ENCODE results near the gene ZDHHC14. TPM values are rescaled to one million over a fixed set of nuclear protein-coding genes. Genes with fewer than 3 reads are reported as not detected.
A peak's percentile ranks its signal among the peaks of the same experiment; 100 is the strongest.

ZDHHC14 gene
- total RNA-seq, 4 donors from 2014 or later: 11.4 to 20.8 (median 15.6) TPM

DNA sequence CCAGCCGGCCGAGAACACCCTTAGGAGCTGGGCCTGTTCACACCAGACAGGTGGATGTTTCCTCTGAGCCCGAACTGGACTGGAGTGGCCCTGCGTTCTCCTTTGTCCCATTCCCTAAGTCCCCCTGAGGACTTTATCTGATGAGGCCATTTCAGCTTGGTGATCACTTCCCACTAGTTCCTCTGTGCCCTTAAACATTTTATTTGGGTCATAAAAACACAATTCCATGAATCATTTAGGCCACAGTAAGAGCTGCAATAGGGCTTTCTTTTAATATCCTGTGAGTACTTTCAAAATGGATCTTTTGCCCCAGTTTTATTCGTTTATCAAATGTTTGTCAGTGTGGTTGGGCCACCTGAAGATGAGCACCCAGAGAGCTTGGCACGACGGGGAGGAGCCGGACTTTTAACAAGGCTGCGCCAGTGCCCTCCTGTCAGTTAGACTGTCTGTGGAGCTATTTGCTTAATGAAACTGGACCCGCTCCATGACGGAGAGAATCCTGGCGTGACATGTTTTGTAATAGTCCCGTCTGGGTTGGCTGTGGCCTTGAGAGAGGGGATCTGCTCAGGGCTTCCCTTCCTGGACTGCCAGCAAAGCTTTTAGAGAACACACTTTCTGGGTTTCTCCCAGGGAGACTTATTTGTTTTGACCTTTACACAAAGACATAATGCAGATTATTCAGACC lies 53.5 kb downstream of the ZDHHC14 start:
- H3K36me3 ChIP-seq: no peaks in the 10 kb centered on the region
- no peak overlapping the region for H3K4me3 ChIP-seq
- TF ChIP-seq POLR2A (IDR thresholded peaks at IDR 0.05): no peak
- TF ChIP-seq, protein P1, sequence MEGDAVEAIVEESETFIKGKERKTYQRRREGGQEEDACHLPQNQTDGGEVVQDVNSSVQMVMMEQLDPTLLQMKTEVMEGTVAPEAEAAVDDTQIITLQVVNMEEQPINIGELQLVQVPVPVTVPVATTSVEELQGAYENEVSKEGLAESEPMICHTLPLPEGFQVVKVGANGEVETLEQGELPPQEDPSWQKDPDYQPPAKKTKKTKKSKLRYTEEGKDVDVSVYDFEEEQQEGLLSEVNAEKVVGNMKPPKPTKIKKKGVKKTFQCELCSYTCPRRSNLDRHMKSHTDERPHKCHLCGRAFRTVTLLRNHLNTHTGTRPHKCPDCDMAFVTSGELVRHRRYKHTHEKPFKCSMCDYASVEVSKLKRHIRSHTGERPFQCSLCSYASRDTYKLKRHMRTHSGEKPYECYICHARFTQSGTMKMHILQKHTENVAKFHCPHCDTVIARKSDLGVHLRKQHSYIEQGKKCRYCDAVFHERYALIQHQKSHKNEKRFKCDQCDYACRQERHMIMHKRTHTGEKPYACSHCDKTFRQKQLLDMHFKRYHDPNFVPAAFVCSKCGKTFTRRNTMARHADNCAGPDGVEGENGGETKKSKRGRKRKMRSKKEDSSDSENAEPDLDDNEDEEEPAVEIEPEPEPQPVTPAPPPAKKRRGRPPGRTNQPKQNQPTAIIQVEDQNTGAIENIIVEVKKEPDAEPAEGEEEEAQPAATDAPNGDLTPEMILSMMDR (IDR thresholded peaks at IDR 0.05): no peak
- peaks cover 0 to 24% (median 3%) of the 10 kb centered on the region in 4 donors for H3K4me1 ChIP-seq
- WGBS, 2 donors: 75 to 77% methylated on average over 13 of the region's 13 CpGs
- peak overlapping the region in 2 of 4 donors; percentile 16 to 40 for H3K27ac ChIP-seq
- peak in 1 of 2 donors; percentile 39 for DNase-seq (ENCODE audit: low spot score in 2 of 2)
- no peaks in the 10 kb centered on the region for H3K9me3 ChIP-seq
- no peaks in the 10 kb centered on the region for H3K27me3 ChIP-seq

DNA sequence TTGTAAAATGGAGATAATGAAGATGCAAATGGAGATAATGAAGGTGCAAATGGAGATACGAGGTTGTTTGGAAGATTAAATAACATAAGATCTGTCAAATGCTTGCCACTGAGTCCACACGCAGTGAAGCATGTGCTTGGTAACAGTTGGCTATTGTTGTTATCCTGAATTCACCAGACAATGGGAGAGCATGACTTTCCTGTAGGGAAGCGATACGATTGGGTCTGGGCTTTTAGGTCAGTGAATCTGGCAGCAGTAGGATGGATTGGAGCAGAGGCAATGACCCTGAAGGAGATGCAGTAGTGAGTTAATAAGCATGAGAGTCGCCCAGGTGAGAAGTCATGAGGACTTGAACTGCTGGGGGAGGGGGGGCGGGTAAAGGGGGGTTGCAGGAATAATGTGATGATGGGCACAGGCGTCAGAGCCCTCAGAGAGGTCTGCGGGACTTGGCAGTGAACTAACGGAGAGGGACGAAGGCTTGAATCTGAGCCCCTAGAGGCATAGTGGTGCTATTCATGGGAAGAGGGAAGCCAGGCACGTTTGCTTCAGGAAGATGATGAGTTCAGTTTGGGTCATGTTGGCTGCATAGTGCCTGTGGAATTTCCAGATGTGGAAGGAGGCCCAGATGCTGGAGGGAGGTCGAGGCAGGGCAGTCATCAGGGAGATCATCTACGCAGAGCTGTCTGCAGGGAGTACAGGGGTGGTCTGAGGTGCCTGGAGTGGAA lies 55.4 kb downstream of the ZDHHC14 start:
- 47 to 52% methylated on average over 13 of the region's 13 CpGs for WGBS, 2 donors
- H3K4me3 ChIP-seq: no peak overlapping the region
- no peaks in the 10 kb centered on the region for H3K9me3 ChIP-seq
- H3K4me1 ChIP-seq: peaks cover 0 to 24% (median 3%) of the 10 kb centered on the region in 4 donors
- no peaks in the 10 kb centered on the region for H3K27me3 ChIP-seq
- TF ChIP-seq, protein P1 (IDR thresholded peaks at IDR 0.05): no peak
- no peak for TF ChIP-seq EP300 (IDR thresholded peaks at IDR 0.05)
- no peak for TF ChIP-seq POLR2A (IDR thresholded peaks at IDR 0.05)
- no peaks in the 10 kb centered on the region for H3K36me3 ChIP-seq
- no peak for DNase-seq (ENCODE audit: low spot score in 2 of 2)
- H3K27ac ChIP-seq: no peak overlapping the region

DNA sequence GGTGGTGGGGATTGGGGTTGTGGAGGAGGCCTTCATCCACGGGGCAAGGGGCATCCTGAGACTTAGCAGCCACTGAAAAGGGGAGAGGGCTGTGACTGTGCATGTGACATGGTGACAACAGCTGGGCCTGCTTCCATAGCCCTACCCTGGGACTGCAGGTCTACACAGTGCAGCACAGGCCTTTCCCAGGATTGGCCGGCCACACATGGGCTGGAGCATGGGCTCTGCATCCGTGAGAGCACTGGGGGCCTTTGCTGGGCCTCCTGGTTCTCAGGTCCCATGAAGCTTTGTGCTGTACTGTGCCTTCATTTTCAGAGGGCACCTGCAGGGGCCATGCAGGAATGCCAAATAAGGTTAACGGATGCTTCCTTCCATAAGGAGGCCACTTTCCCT lies 56.0 kb downstream of the ZDHHC14 start:
- TF ChIP-seq EP300 (IDR thresholded peaks at IDR 0.05): no peak
- no peak for TF ChIP-seq POLR2A (IDR thresholded peaks at IDR 0.05)
- TF ChIP-seq, protein P1 (IDR thresholded peaks at IDR 0.05): no peak
- H3K27me3 ChIP-seq: no peaks in the 10 kb centered on the region
- no peak overlapping the region for H3K4me3 ChIP-seq
- H3K9me3 ChIP-seq: no peaks in the 10 kb centered on the region
- no peak for DNase-seq (ENCODE audit: low spot score in 2 of 2)
- peaks cover 0 to 24% (median 3%) of the 10 kb centered on the region in 4 donors for H3K4me1 ChIP-seq
- WGBS, 2 donors: 81 to 84% methylated on average over 3 to 4 of the region's 4 CpGs
- no peak overlapping the region for H3K27ac ChIP-seq
- H3K36me3 ChIP-seq: no peaks in the 10 kb centered on the region

DNA sequence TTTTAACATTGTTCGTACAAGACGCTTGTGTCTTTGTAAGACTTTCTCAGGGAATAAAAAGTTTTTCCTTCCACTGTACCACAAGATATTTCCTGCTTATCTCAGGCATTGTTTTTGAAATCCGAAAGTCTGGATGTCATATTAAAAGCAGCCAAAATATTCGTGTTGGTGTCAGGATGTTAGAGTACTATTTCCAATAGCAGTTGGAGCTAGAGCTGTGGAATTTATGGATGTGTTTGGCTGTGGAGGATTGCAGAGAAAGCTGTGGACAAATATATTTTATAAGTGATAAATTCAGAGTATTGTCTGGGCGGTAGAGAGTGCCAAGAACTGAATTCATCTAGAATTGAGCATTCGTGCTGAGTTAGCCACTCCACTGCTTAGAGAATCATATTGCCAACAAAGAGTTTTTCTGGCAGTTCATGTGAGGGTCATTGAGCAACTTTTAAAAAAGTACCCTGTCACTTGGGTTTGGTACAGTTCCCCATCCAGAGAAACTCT lies 57.7 kb downstream of the ZDHHC14 start:
- H3K27ac ChIP-seq: peak overlapping the region in 2 of 4 donors; percentile 21 to 43
- no peaks in the 10 kb centered on the region for H3K36me3 ChIP-seq
- 11 to 18% methylated on average over 6 of the region's 6 CpGs for WGBS, 2 donors
- H3K4me1 ChIP-seq: peaks cover 0 to 24% (median 3%) of the 10 kb centered on the region in 4 donors
- peak in 1 of 2 donors; percentile 22 for DNase-seq (ENCODE audit: low spot score in 2 of 2)
- no peak overlapping the region for H3K4me3 ChIP-seq
- peak in 1 of 2 donors; percentile 65 for TF ChIP-seq EP300 (IDR thresholded peaks at IDR 0.05)
- TF ChIP-seq POLR2A (IDR thresholded peaks at IDR 0.05): no peak
- TF ChIP-seq, protein P1 (IDR thresholded peaks at IDR 0.05): no peak
- H3K9me3 ChIP-seq: no peaks in the 10 kb centered on the region
- no peaks in the 10 kb centered on the region for H3K27me3 ChIP-seq

DNA sequence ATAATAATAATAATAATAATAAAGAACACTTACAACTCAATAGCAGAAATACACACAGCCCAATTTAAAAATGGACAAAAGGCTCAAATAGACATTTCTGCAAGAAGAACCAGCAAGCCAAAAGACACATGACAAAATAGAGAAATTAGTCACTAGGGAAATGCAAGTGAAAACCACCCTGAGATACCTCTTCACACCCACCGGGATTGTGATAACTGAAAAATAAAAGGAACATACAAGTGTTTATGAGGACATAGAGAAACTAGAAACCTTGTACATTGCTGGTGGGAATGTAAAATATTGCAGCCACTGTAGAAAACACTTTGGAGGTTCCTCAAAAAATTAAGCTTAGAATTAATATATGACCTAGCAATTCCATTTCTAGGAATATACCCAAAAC lies 59.2 kb downstream of the ZDHHC14 start:
- Histone ChIP-seq H3K9me3 (no peaks in the 10 kb centered on the region), H3K27me3 (no peaks in the 10 kb centered on the region), H3K27ac (no peak overlapping the region), H3K36me3 (no peaks in the 10 kb centered on the region), H3K4me3 (no peak overlapping the region), H3K4me1 (peaks cover 0 to 24% (median 3%) of the 10 kb centered on the region in 4 donors)
- no peak for DNase-seq (ENCODE audit: low spot score in 2 of 2)
- TF ChIP-seq, protein P1 (IDR thresholded peaks at IDR 0.05): no peak
- TF ChIP-seq EP300 (IDR thresholded peaks at IDR 0.05): no peak
- TF ChIP-seq POLR2A (IDR thresholded peaks at IDR 0.05): no peak
- WGBS, 2 donors: 65 to 82% methylated on average over 1 of the region's 1 CpG
